GM21447 (cell line): ENCODE results near the gene GP1BB.

Experiments
- ATAC-seq: cut with Tn5 transposase; IDR thresholded peaks from one replicate; pipeline ENCODE4 v1.9.1; 2021; ENCODE audit not compliant: unreplicated experiment

Gene GP1BB

GRCh38 chr22:19764636-19765476 is 41.5 kb downstream of the GP1BB start:
- no peak for ATAC-seq

- no peak for ATAC-seq
Measured at GRCh38 chr22:19765477-19766239, 42.3 kb downstream of the GP1BB start.

GRCh38 chr22:19766240-19766510 is 42.8 kb downstream of the GP1BB start:
- ATAC-seq = no peak

- no peak for ATAC-seq
Measured at GRCh38 chr22:19766511-19767426, 43.4 kb downstream of the GP1BB start.

- no peak for ATAC-seq
Measured at GRCh38 chr22:19767427-19768341, 44.3 kb downstream of the GP1BB start.

- no peak for ATAC-seq
Measured at GRCh38 chr22:19769393-19769715, 46.0 kb downstream of the GP1BB start.

- no peak for ATAC-seq
Measured at GRCh38 chr22:19770349-19771220, 47.2 kb downstream of the GP1BB start.

- ATAC-seq = no peak
Measured at GRCh38 chr22:19772422-19772672, 49.0 kb downstream of the GP1BB start.

GRCh38 chr22:19772673-19773469 is 49.5 kb downstream of the GP1BB start:
- ATAC-seq = peak; percentile 67

- no peak for ATAC-seq
Measured at GRCh38 chr22:19773470-19774040, 50.2 kb downstream of the GP1BB start.
